Fibroblast of skin of left biceps (primary cell): ENCODE results near the gene HIC1.

ENCODE experiments used
- DNase-seq, 2 experiments: peaks; one replicate each; pipeline ENCODE4 v3.0.0-alpha.2; 2013; ENCODE audit warnings: low read depth in 2 of 2

HIC1 gene

DNA sequence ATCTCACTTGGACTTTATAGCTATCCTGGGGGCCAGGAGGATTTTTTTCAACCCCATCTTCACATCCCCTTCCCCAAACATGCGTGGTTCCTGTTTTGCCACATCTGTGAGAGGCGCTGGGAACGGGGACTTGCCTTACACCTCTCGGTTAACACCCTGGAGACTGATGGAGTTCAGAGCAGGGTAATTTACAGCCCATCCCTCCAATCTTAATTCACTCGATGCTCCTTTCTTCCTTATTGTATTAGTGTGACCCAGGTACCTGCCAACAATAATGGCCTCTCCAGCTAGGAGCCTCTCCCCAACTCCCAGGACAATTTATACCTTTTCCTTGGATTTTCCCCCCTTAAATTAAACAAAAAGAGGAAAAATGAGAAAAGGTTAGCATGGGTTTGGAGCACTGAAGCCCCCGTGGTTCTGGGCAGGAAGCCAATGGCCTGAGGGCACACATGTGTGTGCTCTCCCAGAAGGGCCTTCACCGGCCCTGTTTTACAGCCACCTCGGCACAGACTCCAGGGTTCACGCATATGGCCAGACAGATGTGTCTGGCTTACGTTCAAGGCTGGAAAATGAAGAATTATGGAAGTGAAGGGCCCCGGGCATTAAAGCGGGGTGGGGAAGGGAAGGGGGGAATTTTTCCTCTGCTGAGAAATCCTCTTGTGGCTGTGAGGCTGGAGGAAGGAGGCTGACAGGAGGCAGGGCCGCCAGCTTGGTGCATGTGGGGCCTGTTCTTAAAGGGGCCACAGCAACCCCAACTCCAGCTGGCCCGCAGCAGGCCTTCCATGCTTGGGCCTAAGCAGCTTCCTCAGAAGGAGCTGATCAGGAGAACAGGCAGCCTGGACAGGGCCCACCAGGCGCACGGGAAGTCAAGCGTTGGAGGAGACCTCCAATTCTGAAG, 21.4 kb downstream of the HIC1 start:
- DNase-seq, result no peak

DNA sequence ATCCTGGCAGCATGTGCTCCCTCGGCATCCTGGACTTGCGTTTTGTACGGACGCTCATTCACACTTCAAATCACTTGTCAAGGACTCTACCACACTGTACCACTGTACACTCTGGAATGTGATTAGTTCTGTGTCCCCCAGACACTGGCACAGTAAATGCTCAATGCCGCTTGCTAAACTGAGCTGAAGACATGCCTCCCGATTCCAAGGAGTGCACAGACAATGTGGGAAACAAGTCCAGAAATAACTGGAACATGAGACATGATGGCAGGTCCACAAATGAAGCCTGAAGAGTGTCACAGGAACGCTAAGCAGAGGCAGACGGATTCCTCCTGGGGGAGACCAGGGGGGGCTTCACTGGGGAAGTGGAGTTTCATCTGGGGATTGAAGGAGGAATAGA, 22.1 kb downstream of the HIC1 start:
- no peak for DNase-seq

DNA sequence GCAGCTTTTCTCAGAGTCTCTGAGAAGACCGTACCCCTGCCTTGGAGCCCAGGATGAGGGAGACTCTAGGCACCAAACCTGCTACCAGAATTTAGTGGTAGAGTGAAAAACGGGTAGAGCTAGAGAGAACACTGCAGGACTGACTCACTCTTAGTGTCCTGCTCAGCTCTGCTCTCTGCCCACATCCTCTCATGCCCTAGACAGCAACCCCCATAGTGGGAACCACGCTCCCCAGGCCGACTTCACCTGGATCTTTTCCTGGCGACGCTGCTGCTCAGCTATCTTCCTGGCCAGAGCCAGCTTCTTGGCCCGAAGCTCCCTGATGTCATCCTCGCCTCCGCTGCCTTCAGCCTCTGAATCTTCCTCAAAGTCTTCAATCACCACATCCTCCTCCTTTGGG, 26.7 kb downstream of the HIC1 start:
- DNase-seq, result no peak

DNA sequence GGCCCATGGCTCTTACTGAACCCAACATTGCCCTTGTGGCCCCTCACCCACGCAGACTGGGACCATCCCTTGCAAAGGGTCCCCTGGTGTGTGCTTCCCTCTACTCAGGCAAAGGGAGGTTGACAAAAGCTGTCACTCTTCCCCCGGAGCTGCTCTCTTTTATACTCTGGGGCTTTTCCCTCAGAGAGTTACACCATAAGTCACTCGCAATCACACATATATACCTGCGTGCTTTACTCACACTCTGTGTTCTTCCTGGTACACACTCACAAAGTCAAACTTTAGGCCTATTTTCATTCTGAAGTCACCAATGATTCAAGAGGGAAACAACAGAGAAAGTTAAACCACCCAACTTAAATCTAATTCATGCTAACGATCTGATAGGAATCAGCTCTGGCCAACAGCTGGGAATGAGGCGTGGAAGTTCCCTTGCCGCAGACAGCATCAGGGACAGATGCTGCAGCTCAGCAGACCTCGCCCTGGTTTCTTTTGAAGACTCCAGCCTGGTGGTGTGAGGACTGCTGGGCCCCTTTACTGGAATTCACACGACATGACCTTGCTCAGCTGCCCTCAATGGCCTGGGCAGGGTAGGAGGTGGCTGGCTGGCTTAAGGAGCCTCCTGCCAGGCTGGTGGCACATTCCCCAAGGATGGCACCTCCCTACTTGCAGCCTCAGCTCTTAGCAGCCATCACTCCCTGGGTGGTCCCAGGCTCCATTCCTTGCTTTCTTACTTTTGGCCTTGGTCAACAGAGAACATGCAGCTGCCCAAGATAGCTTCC, 27.3 kb downstream of the HIC1 start:
- no peak for DNase-seq

DNA sequence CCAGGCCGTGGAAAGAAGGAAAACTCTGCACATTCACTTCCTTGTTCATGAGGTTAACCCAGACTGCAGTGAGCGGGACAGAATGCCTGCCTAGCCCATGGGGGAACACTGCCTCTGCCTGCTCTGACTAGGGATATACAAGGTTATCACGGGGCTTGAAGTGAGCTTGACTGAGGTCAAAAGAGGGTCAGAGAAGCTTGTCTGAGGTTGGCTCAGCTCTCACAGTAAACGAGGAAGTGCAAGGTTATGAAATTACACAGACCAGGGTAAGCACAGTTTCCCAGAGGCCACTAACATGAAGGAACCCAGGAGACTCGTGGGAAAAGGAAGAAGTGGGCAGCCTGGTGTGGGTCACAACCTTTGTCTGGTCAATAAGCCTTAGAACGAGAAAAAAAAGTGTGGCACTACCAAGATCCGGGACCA, 28.7 kb downstream of the HIC1 start:
- DNase-seq, result no peak

DNA sequence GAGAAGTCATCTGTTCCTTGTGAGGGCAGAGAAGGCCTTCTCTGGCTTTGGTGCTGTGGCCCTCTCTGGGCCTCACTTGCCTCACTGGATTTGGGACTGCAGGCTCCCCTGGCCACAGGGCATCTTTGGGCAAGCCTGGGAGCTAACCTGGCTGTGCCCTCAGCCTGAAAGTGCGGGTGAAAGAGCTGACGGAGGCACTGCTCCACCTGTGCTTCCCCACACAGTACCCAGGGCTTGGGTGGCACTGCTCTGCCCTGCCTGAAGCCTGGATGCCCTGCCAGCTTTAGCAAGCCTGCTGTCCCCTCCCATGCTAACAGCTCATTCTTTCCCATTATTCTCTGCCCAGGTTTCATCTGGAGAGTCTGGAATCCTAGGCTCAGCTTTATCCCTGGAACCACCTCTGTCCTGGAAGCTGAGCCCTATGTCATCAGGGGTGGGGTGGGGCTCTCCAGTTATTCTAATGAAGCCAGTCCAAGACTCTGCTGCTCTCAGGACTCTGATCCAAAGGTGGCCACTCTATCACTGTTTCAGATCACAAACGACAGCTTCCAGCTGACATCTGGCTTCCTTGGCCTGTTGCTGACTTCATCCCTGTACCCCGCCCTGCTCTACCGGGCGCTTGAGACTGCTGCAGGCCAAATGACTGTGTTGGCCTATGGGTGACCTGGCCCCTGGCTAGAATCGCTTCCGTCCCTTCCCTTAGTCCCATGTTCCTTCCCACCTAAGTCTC, 29.3 kb downstream of the HIC1 start:
- no peak for DNase-seq

DNA sequence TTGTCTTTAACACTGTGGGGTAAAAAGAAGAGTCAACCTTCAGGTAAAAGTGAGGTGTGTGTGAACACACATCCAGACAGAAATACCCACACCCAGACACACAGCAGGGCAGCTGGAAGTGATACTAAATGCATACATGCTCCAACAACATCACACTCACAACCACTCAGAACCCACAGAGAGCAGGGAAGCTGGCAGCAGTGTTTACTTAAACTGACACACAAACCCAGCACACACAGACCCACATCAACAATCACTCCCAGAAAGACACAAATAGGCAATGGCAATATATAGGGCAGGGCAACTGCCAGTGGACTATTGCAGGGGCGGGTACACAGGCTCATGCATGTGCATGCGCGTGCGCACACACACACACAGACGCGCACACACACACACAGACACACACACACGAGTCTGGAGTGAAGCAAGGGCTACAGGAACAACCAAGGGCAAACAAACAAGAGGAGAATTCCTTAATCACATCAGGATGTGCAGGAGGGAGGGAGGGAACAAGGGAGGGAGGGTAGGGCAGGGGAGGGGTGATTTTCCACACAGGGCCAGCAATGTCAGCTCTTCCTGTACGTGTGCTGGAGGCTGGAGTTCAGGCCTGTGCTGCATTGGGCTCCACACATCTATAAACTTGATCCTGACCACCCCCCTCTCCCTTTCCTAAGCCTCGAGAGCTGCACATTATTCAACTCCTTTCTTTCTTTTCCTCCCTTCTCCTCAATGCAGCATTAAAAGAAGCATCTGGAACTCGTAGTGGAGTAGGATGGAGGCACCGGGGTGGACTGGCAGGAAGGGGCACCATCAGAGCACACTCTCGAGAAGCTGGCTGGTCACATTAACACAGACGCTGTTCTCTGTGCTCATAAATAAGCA, 30.1 kb downstream of the HIC1 start:
- peak; percentile 86 to 87 for DNase-seq

DNA sequence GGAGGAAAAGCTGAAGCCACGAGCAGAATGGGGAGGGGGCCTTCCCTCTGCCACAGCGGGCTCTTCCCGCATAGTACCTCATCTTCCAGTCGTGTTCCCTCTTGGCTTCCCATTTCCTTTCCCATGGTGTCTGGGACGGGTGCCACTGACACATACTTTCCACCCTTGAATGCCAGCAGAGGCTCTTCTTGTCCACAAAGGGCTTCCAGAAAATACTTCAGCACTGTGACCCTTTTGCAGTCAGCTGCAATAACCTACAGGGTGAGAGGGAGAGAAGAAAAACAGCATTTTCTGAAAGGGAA, 30.7 kb downstream of the HIC1 start:
- no peak for DNase-seq

DNA sequence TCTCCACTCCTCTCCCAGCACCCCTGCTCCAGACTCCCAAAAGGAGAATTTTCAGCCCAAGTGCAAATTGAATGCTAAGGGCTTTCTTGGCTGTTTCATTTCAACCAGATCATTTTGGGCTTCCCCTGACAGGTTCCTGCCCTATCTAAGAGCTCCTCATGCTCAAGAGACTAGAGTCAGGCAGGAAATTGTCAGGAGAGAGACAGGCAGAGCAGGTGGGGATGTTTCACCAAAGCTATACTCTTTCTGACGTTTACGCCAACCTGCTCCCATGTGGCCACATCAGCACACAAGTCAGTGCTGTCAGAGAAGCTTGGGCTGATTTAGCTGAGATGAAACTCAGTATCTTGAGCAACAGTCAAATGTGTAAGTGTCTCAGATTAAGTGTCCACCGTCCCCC, 31.4 kb downstream of the HIC1 start:
- DNase-seq, result no peak

DNA sequence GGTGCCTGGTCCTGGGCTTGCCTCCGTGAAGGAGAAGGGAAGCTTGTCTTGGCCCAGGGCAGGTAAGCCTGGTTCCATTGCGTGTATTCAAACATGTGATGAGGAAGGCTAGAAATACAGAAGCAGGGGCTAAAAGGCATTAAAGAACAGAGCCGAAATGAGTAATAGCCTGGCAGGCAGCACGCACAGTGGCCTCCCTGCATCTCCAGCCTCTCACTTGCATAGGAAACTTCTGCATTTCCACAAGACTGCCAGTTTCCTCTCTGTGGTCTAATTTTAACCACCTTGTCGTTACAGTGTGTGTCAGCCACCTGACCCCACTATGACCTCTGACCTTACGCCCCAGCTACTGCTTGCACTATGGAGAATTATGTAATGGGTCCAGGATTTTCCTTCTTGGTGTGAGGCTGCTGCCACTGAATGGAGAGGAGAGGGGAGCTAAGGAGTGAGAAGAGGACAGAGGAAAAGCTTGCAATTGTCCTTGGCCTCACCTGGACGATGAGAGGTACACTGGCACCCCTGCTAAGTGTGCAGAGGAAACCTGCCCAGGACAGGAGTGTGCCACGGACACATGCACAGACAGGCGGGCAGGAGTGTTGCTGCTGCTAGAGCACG, 32.8 kb downstream of the HIC1 start:
- no peak for DNase-seq

DNA sequence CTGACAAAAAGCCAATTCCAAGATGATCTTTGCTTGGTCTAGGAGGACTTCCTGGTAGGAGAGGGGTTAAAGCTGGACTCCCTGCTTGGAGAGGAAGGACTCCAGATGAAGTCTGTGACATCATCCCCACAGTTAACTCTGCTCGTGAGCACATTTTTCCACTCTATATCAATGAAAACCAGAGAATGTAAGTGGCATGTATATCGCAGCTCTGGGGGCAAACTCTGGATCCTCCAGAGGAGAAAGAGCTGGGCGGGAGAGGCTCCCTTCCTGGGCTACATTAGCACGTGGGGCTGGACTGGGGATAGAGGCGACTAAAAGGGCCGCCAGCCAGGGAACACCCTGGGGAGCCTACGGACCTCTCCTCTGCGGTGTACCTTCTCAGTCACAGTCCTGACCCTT, 34.1 kb downstream of the HIC1 start:
- no peak for DNase-seq

DNA sequence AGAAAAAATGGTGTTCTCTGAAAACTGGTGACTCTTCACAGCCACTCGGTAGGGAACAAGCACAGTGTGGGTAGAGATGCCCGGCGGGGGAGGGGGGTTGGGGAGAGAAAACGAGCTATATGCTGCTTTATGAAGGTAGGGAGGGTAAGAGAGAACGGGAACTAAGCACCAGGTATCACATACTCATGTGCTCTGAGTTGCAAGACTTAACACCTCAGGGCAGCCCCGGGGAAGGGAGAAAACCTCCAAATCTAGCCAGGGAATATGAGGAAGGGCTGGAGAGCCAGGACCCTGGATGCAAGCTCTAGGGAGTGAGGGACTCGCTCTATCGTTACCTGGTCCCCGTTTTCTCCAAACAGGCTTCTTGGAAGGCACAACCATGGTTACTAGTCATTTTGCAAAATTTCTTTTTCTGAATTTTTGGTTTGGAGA, 35.3 kb downstream of the HIC1 start:
- no peak for DNase-seq

DNA sequence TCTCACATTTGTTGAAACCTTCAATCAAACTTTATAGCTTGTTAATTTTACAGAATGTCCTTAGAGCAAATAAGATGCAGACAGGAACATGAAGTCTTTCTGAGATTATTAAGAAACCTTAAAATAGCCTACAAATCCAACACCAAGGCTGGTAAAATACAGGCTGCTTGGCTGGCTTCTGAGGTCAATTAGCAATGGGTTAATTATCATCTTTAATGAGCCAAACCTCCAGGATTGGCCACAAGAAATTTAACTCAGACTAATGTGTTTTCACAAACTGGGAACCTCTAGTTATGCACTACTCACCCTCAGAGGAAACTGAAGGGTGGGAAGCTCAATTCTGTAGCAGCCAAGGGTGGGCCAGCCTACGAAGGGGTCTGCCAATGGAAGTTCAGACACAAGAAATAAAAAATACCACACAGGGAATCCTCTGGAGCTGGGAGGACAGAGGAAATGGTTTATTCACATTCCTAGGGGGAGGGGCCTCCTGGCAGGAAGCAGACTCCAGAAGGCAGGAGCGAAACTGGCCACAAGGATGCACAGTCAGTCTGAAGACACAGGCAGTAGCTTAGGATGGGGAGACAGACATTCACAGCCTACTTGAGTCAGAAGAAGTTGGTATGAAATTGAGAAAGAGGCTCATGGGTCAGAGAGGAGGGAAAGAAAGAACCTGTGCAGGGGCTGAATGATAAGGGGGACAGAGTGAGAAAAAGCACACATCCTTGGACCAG, 36.1 kb downstream of the HIC1 start:
- peak; percentile 91 to 93 for DNase-seq

DNA sequence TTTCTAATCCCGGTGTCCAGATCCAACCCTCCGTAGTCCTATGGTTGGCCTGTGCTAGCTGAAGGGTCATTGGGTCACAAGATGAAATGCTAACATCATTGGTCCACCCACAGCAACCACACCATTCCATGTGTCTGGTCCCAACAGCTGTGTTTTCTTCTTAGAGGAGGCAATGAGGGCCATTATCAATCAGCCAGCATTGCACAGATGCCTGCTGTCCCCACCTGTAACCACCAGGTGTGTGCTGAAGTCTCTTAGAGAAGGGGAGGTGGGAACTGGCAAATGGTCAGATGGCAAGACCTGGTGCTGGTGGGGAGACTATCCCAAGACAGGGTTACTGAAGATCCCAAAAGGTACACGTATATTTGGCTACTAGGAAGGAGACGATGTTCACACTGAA, 37.4 kb downstream of the HIC1 start:
- DNase-seq, result no peak

DNA sequence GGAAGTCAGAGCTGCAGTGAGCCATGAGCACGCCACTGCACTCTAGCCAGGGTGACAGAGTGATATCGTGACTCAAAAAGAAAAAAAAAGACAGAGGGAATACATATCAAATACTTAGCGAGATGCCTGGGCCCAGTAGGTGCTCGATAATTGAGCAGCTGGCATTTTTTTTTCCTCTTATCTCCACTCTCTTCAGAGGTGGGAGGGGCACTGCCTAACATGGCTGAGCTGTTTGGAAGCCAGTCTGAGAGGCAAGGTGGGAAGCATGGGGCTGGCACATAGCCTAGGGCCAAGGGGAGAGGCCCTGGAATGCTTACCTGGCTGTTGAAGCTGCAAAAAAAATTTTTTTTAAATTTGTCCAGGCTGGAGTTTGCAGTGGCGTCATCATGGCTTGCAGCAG, 38.4 kb downstream of the HIC1 start:
- DNase-seq, result no peak

DNA sequence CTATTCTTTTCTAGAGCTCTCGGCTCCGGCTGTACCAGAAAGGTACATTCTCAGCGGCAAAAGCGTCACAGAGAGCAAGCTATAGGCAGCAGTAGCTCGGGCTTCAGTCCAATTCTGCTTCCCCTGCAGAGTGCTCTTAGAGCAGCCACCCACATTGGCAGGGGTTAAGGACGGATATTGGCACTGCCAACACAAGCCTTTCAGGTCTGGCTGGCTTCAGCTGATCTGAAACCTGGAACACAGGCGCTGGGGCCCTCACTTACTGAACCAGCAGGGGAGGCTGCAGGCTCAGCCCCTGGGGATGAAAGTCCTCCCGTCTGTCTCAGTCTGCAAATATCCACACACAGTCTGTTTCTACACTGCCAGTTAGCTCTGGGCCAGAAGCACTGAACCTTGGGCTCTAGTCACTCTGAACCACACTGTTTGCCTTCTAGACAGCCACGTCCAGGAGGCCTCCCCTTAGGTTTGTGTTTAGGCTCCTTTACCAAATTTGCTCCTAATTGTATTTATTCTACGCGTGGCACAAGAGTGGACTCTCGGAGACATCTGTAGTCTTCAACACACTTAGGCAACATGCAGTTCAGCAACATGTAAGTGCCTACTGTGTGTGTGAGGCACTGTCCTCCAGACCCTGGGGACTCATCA, 40.1 kb downstream of the HIC1 start:
- DNase-seq, result no peak

DNA sequence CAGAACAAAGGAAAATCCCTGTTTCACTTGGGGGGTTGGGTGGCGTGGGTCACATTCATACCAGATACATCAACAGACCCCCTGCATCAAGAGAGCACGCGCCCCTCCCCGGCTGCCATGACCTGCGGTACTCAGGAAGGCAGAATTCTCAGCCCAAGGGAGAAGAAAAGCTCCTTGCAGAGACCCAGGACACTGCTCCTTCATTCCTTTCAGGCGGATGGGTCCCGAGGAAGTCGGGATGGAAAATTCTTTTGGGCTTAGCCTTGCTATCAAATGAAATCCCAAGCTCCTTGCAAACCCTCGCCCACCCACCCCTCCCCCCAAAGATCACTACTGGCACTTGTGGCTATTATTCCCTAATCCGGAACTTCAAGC, 40.6 kb downstream of the HIC1 start:
- no peak for DNase-seq

DNA sequence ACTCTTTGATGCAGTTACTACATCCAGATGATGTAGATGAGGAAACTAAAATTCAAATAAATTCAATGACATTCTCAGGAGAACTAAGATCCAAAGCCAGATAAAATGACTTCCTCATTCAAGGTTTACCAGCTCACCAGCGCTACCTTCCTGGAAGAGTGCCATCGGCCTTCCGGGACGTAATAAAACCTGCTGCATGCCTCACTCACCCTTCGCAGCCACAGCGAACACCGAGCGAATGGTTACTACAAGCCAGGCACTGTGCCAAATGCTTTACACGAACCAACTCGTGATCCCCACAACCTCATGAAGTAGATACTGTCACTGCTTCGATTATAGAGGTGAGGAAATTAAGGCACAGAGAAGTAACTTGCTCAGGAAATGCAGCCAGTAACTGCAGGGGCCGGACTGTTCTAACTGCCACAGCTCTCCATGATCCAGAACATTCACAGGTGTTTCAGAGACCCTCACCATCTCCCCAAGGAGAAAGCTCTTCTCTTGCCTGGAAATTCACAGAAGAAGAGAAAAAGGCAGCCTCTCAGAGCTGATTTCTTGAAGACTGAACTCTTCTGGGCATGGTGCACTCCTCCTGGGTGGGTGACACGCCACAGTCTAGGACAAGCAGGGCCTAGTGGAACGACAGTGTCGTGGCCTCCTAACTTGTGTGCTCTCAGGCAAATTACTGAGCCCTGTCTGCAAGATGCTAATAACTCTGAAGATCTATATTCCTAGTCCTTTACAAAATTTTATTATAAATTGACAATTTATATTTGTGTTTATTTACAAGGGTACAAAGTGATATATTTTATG, 46.8 kb downstream of the HIC1 start:
- no peak for DNase-seq
